GM19035 (cell line): Measurements from ENCODE around the gene TUBB1.
A peak's percentile ranks its signal among the peaks of the same experiment; 100 is the strongest.
"Not testable (repeated sequence)": the region's sequence is repeated elsewhere in the genome, so short reads cannot be mapped to it uniquely, and the experiment has no call there.

Experiments
- ATAC-seq: cut with Tn5 transposase; IDR thresholded peaks from one replicate; pipeline ENCODE4 v1.9.1; 2021; ENCODE audit not compliant: unreplicated experiment

The TUBB1 gene

DNA sequence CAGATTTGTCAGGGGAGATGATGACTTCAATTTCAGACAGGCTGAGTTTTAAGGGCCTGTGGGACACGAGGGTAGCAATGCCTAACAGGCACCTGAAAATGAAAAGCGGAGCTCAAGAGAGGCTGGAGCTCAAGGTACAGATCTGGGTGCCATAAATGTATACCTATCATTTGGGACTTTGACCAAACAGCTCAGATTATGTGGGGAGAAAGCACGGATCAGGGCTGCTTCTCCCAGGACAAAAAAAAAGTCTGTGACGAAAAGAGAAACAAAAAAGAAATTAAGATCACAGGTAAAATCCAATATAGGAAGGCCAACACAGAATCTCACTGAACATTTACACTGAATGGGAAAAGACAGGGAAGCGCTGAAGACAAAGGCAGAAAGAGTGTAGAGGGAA is 21.4 kb downstream of the TUBB1 start:
- no peak for ATAC-seq

- ATAC-seq, result not testable (repeated sequence)
Observed at GRCh38 chr20:59041487-59041886, 22.3 kb downstream of the TUBB1 start.

DNA sequence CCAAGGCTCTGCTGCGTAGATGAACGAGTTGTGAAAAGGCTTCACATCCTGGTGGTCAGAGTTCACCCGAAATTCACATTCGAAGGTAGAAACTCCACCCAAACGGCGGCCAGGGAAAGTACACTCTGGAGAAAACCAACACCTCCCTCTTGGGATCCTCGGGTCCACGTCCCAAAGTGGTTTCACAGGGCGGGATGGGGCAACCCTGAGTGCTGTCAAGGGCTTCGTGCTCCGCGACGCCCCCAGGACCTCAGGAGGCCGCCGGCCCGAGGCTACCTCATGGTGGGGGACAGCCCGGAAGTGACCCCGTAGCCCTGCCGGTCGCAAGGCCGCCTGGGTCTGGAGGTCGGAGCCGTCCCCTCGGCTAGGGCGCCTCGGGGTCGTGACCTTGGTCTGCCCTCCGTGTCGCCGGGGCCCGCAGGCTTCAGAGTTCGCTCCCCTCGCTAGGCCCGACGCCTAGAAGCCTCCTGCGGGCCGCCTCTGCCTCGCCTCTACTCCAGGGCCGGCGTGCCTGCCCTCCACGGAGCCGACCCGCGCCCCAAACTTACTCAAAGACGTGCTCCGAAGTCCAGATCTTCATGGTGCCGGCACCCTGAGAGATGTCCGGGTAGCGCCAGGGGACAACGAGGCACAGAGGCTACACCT is 23.0 kb downstream of the TUBB1 start, which contains the start of gene PRELID3B:
Gene PRELID3B, minus strand, starts transcription at position 636 of the 645 bp plus-strand sequence. Its CDS starts 56 bp downstream, at position 580.
- peak; percentile 30 for ATAC-seq

DNA sequence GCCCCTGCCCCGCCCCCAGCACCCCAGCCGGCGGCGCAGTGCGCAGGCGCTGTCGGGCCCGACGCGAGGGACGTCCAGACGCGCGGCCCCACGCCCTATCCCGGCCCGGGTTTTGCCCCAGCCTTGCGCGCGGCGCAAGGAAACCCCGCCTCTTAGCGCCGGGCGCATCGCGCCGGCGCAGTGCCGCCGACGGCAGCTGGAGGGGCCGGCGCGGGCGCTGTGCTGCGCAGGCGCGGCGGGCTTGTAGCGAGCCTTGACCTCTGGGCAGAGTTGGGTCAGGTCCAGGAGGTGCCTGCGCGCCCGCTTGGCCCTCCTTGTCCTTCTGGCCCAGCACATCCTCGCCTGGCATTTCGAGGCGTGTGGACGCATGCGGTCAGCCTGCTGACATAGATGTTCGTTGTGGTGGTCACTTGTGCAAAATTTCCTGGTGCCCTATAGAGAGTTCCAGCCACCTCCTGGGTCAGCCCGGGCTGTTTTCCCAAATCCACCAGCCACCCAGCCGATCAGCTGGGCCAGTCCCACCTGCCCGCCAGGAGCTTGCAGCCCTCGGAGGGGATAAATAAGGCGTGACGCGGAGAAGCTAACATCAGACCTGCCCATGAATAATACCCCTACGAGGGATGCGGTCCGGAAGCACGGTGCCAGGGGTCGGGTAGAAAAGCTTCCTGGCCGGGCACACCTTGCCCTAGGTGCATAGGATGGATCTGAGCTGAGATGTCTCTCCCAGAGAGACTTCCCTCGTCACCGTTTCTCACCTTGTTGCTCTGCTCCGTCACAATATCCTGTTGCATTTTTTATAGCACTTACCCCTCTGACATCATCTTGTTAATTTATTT is 23.8 kb downstream of the TUBB1 start:
- peak; percentile 92 for ATAC-seq

DNA sequence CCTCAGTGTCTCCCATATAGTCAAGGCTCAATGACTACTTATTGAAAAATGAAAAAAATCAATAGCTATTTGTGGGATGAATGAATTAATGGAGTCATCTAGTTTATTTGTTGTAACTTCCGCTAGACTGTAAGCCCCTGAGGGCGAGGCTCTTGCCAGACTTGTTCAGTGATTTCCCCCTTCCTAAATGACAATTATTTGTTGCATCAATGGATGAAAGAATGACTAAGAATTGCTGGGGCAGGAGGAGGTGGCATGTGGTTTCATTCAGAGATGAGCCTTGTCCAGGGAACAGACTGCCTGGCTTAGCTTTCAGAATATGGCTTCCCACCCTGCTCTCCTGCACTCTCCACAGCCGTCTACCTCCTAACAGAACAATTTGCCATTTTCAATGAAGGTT is 24.5 kb downstream of the TUBB1 start:
- ATAC-seq, result no peak

DNA sequence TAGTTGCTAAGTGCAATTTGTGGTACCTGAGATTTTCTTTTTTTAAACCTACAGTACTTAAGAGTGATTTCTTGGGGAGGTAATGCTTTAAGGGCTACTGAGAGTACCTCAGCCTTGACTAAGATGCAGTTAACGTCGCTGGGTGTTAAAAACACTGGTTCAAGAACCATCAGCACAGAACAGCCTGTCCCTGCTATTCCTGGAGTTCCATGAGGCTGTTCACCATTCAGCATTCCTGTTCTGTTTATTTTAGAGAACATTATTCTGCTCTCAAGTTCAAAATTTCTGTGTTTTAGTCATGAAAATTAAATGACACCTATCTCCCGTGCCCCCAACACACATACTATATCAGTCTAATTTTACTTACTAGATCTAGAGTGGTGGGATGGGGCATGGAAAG is 25.1 kb downstream of the TUBB1 start:
- ATAC-seq, result no peak

GRCh38 chr20:59044796-59045195 is 25.6 kb downstream of the TUBB1 start:
- no peak for ATAC-seq

- no peak for ATAC-seq
Observed at GRCh38 chr20:59046862-59047261, 27.6 kb downstream of the TUBB1 start.

GRCh38 chr20:59047938-59048680 is 28.9 kb downstream of the TUBB1 start:
- no peak for ATAC-seq

- no peak for ATAC-seq
Observed at GRCh38 chr20:59048681-59049030, 29.4 kb downstream of the TUBB1 start.

DNA sequence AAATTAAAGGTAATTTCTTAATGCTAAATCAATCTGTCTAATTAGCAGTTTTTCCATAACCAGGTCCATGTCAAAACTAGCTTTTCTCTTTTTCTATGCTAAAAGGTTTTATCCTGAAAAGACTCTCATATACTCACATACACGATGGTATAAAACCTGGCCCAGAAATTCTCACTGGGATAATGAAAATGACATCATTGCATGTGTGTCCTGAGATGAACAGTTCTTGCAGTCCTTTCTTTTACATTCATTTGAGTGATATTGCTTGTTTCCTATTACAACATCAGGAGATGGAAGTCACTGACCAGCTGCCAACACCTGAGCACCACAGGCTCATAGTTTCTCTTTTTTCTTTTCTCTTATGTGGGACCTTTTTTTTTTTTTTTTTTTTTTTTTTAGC is 31.2 kb downstream of the TUBB1 start:
- no peak for ATAC-seq

DNA sequence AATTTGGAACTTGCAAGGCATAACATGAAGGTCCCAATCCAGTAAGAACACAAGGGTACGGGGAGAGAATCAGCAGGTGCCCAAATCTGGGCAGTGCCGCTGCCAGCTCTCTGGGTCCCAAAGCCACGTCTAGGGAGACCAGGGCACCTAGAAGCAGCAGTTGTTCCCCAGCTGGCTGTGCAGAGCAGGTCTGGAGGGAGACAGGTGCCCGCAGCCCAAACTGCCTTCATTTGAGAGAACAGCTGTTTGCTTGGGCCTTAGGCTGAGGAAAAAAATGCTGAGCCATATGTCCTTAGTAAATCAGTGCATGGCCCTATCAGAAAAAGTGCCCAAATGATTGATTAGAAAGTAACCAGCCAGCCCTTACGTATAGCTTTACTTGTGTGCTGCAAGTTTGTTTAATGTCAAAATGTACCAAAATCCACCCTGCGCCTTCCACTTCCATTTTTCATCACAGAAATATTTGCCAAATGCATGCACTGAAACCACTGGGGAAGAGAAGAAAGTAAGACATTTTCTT is 32.5 kb downstream of the TUBB1 start:
- no peak for ATAC-seq

GRCh38 chr20:59055302-59055701 is 36.1 kb downstream of the TUBB1 start:
- ATAC-seq, result no peak

GRCh38 chr20:59062081-59062480 is 42.9 kb downstream of the TUBB1 start:
- no peak for ATAC-seq

- no peak for ATAC-seq
Observed at GRCh38 chr20:59063358-59064213, 44.4 kb downstream of the TUBB1 start.

DNA sequence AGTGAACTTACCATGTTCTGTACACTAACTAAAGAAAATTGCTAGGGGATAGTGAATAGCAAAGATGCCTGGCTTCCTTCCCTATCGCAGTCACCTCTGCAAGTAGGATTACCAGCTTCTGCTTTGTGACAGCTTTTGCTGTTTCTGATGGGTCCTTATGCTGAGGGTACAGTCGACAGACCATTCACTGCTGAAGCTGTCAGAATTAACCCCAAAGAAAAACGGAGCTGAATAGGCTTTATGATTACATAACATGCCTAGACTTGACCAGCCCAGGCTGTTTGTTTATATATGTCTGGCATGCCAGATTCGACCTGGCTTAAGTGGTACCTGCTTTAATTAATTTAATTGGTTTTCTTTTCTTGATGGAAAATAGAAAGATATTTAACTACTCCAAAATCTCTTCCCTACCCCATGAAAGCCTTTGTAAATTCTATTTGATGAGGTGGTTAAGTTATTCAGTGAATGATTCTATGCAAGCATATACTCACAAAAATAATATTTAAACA is 45.0 kb downstream of the TUBB1 start:
- no peak for ATAC-seq

GRCh38 chr20:59068534-59068933 is 49.3 kb downstream of the TUBB1 start:
- ATAC-seq, result no peak

- ATAC-seq, result no peak
Observed at GRCh38 chr20:59069026-59069425, 49.8 kb downstream of the TUBB1 start.

- ATAC-seq, result no peak
Observed at GRCh38 chr20:59071216-59071615, 52.0 kb downstream of the TUBB1 start.

DNA sequence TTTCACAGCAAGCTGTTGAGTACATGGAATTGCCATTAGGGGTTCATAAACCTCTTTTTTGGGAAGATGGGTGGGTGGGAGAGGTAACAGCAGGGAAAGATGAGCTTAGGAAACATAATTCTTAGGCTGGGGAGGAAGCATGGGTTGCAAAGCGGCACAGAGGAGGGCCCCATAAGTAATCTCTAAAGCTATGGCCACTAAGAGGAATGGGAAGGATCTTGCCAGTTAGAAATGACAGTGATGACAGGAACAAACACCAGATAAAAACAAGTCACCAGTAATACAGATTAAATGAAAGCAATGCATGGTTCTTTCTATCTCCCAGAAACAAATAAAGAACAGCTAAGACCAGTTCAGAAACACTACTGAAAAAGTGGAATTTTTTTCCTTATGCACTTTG is 54.4 kb downstream of the TUBB1 start:
- ATAC-seq, result no peak
